Left lobe of liver (tissue), 1 donor: ENCODE results near the gene TRNP1. TPM values are rescaled to one million over a fixed set of nuclear protein-coding genes. Genes with fewer than 3 reads are reported as not detected.

ENCODE experiments used
- total RNA-seq: library from RNA; stranded (reverse); gene quantifications from one replicate; pipeline ENCODE4 v1.2.1, GENCODE V29; 2021
- donor health status: DM: no; HTN: yes; CAD: no.

TRNP1 gene
- total RNA-seq, 1 donor from 2014 or later, result 2.8 TPM

Other genes with a start within 250 kb of the TRNP1 start
- gene PIGV, start 205.7 kb upstream of the TRNP1 start, total RNA-seq, result 30.8 TPM
- gene ZDHHC18, start 167.0 kb upstream of the TRNP1 start, total RNA-seq, result 10.3 TPM
- gene SFN, start 130.5 kb upstream of the TRNP1 start, total RNA-seq, result 0.40 TPM
- gene GPN2, start 103.4 kb upstream of the TRNP1 start, total RNA-seq, result 15.9 TPM
- 7.1 TPM for gene GPATCH3, start 93.2 kb upstream of the TRNP1 start, total RNA-seq
- gene NR0B2, start 79.7 kb upstream of the TRNP1 start, total RNA-seq, result 79.2 TPM
- 43.2 TPM for gene NUDC, start 71.9 kb upstream of the TRNP1 start, total RNA-seq
- gene KDF1, start 33.2 kb upstream of the TRNP1 start, total RNA-seq, result 2.9 TPM
- 0.13 TPM for gene TENT5B, start 19.2 kb downstream of the TRNP1 start, total RNA-seq
- 2.7 TPM for gene SLC9A1, start 161.4 kb downstream of the TRNP1 start, total RNA-seq
- 21.8 TPM for gene WDTC1, start 240.9 kb downstream of the TRNP1 start, total RNA-seq